HCT116 (cell line): ENCODE measurements around the gene LKAAEAR1.

Experiments used
- EZH2 ChIP-seq: fragments of 200-600 bp; sonication (generic); IDR thresholded peaks from 2 replicates; pipeline ENCODE4 v1.6.1; 2017; ENCODE audit warnings: antibody characterized with exemption, mixed run types
- POLR2A ChIP-seq: IDR thresholded peaks from 2 replicates; pipeline ENCODE4 v1.7.0; 2011; ENCODE audit warnings: borderline replicate concordance; ENCODE audit not compliant: insufficient read depth, insufficient read length; ENCODE audit errors: extremely low read depth
- POLR2AphosphoS5 ChIP-seq: IDR thresholded peaks from 2 replicates; pipeline ENCODE4 v1.6.1; 2011; ENCODE audit warnings: mild to moderate bottlenecking, low read depth, low read length, moderate library complexity
- ZNF274 ChIP-seq: fragments of 200-500 bp; sonication (Bioruptor generic); IDR thresholded peaks from 2 replicates; pipeline ENCODE4 v1.6.1; 2014; ENCODE audit warnings: mild to moderate bottlenecking, low read depth, low read length, inconsistent platforms
- TF ChIP-seq, protein P1 (sequence below): IDR thresholded peaks from 2 replicates; pipeline ENCODE4 v1.6.1; 2012
- TF ChIP-seq, protein P2 (sequence below), 3 experiments: fragments of 200-600 bp in 1 of 3; sonication (generic) in 1 of 3; IDR thresholded peaks in 2 of 3; conservative IDR thresholded peaks in 1 of 3; 2 replicates each; pipeline ENCODE4 v1.5.1; 2012 to 2017; ENCODE audit warnings: low read depth in 2 of 3, low read length in 2 of 3, antibody characterized with exemption in 1 of 3, borderline replicate concordance in 1 of 3, control low read depth in 1 of 3, mild to moderate bottlenecking in 1 of 3, mixed read lengths in 1 of 3, mixed run types in 1 of 3, moderate library complexity in 1 of 3; ENCODE audit not compliant: insufficient read depth in 1 of 3

- TF ChIP-seq, protein P1, sequence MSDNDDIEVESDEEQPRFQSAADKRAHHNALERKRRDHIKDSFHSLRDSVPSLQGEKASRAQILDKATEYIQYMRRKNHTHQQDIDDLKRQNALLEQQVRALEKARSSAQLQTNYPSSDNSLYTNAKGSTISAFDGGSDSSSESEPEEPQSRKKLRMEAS, result no peak
- TF ChIP-seq ZNF274, result no peak
- no peak for TF ChIP-seq POLR2A
- TF ChIP-seq, protein P2, sequence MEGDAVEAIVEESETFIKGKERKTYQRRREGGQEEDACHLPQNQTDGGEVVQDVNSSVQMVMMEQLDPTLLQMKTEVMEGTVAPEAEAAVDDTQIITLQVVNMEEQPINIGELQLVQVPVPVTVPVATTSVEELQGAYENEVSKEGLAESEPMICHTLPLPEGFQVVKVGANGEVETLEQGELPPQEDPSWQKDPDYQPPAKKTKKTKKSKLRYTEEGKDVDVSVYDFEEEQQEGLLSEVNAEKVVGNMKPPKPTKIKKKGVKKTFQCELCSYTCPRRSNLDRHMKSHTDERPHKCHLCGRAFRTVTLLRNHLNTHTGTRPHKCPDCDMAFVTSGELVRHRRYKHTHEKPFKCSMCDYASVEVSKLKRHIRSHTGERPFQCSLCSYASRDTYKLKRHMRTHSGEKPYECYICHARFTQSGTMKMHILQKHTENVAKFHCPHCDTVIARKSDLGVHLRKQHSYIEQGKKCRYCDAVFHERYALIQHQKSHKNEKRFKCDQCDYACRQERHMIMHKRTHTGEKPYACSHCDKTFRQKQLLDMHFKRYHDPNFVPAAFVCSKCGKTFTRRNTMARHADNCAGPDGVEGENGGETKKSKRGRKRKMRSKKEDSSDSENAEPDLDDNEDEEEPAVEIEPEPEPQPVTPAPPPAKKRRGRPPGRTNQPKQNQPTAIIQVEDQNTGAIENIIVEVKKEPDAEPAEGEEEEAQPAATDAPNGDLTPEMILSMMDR (IDR thresholded peaks at IDR 0.05 in 2 of 3, conservative IDR thresholded peaks at IDR 0.05 in 1 of 3; ENCODE audit: borderline replicate concordance in 1 of 3, insufficient read depth in 1 of 3, low read depth in 2 of 3, low read length in 2 of 3), result no peak
- TF ChIP-seq POLR2AphosphoS5, result no peak
- TF ChIP-seq EZH2, result no peak
Measured at GRCh38 chr20:64095927-64096326, 11.7 kb upstream of the LKAAEAR1 start.
